Stomach (tissue), 9 donors: ENCODE data around the gene ANTKMT. TPM values are rescaled to one million over a fixed set of nuclear protein-coding genes. Genes with fewer than 3 reads are reported as not detected.

Experiments used
- DNase-seq, 2 donors: peaks; one replicate each; pipeline versions ENCODE4 v3.0.0 to v3.0.0-alpha.2; 2013 to 2019
- H3K27ac ChIP-seq, 5 donors: fragments of 200-600 bp in 4 of 5; sonication (generic) in 4 of 5; one replicate each; pipeline ENCODE4 v1.5.1; 2013 to 2019; ENCODE audit warnings: mild to moderate bottlenecking in 1 of 5, moderate library complexity in 1 of 5
- H3K27me3 ChIP-seq, 3 donors: fragments of 200-600 bp; sonication (generic); one replicate each; pipeline ENCODE4 v1.5.1; 2017 to 2019; ENCODE audit warnings: mixed run types in 1 of 3
- H3K36me3 ChIP-seq, 4 donors: fragments of 200-600 bp; sonication (generic); 1 replicate in 3 of 4; 2 replicates in 1 of 4; pipeline ENCODE4 v1.5.1; 2016 to 2019
- H3K4me1 ChIP-seq, 4 donors: fragments of 200-600 bp; sonication (generic); one replicate each; pipeline ENCODE4 v1.5.1; 2016 to 2019
- H3K4me3 ChIP-seq, 4 donors: fragments of 200-600 bp; sonication (generic) in 3 of 4; one replicate each; pipeline ENCODE4 v1.5.1; 2016 to 2019; ENCODE audit warnings: mild to moderate bottlenecking in 1 of 4
- H3K9me3 ChIP-seq, 4 donors: fragments of 200-600 bp; sonication (generic); one replicate each; pipeline ENCODE4 v1.5.1; 2016 to 2019
- EP300 ChIP-seq: sonication (generic); formaldehyde crosslinking; IDR thresholded peaks from one replicate; pipeline ENCODE4 v1.6.1; 2017; ENCODE audit warnings: antibody characterized with exemption
- POLR2A ChIP-seq, 4 donors: fragments of 450-650 bp; IDR thresholded peaks; one replicate each; pipeline ENCODE4 v1.6.1; 2016; ENCODE audit warnings: antibody characterized with exemption in 4 of 4, control low read depth in 2 of 4, mild to moderate bottlenecking in 1 of 4, moderate library complexity in 1 of 4
- POLR2AphosphoS5 ChIP-seq, 3 donors: sonication (generic); formaldehyde crosslinking; IDR thresholded peaks; one replicate each; pipeline ENCODE4 v1.6.1; 2016; ENCODE audit warnings: antibody characterized with exemption in 3 of 3
- WGBS, 5 donors: extraction: QIAGEN DNeasy Blood & Tissue Kit in 3 of 5; methylation state at CpG; one replicate each; pipeline versions ENCODE4 v1.1.5 to v1.1.7; 2013 to 2018; 5-methylcytosine and 5-hydroxymethylcytosine counted together
- intact Hi-C: fragments of 100-400 bp; cut with DNase I; formaldehyde crosslinking; loops from one replicate; pipeline ENCODE4 v1.15.1; 2023; ENCODE audit warnings: low total_unique reads
- polyA plus RNA-seq, 3 donors: library from polyadenylated mRNA; stranded (reverse); fragments of 200-250 nt; gene quantifications; one replicate each; pipeline ENCODE4 v1.2.3, GENCODE V29; 2013
- total RNA-seq, 5 donors: library from RNA; depleted of rRNA; stranded (reverse); fragments of >200 nt; gene quantifications; one replicate each; pipeline versions ENCODE4 v1.1.0 to v1.2.3, GENCODE V29; 2014 to 2016
- TF ChIP-seq, protein P1 (sequence below), 7 experiments: fragments of 450-650 bp in 4 of 7; fragments of 200-600 bp in 3 of 7; sonication (generic) in 3 of 7; IDR thresholded peaks; one replicate each; pipeline ENCODE4 v1.5.1; 2016 to 2019; ENCODE audit warnings: antibody characterized with exemption in 7 of 7, control low read depth in 2 of 7, mild to moderate bottlenecking in 1 of 7
- donor health status: healthy with polysubstance abuse.
- donor health status: Bipolar disorder and iron deficiency.
- donor health status: healthy.

Gene ANTKMT
- total and polyA plus RNA-seq, 8 donors: 9.7 to 602 (median 51.5) TPM

DNA sequence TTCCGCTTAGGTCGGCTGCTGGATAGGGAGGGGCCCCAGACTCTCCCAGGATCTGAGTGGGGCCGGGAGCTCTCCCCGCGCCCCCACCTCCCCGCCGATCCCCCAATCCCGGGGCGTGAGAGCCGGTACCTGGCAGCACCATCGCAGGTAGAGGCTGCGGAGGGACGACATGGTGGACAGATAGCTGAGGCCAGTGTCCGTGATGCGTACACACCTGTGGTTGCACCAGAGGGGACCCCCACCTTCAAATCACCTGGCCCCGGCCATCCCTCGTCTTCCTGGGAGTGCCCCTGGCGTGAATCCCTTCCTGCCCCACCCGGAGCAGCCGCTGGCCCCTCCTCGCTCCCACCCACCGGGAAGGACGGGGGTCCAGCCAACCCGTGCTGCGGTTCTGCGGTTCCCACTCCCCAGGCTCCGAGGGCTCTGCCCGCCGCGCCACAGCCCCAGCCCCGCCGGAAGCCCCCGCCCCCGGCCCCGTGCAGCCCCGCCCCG is 26.0 kb upstream of the ANTKMT start:
- WGBS, 5 donors: 0 to 3% (median 2%) methylated on average over 11 to 37 of the region's 37 CpGs
- Histone ChIP-seq H3K9me3 (no peaks in the 10 kb centered on the region), H3K4me3 (peak overlapping the region; percentile 22 to 52 (median 32)), H3K4me1 (peaks cover 32 to 41% (median 35%) of the 10 kb centered on the region in 4 donors), H3K27ac (no peak overlapping the region), H3K36me3 (no peaks in the 10 kb centered on the region), H3K27me3 (peaks cover 13 to 87% (median 55%) of the 10 kb centered on the region in 3 donors)
- intact Hi-C loops: no loop called here
- no peak for DNase-seq
- TF ChIP-seq EP300 (no peak), POLR2AphosphoS5 (IDR thresholded peaks at IDR 0.05) (no peak)
- TF ChIP-seq, protein P1, sequence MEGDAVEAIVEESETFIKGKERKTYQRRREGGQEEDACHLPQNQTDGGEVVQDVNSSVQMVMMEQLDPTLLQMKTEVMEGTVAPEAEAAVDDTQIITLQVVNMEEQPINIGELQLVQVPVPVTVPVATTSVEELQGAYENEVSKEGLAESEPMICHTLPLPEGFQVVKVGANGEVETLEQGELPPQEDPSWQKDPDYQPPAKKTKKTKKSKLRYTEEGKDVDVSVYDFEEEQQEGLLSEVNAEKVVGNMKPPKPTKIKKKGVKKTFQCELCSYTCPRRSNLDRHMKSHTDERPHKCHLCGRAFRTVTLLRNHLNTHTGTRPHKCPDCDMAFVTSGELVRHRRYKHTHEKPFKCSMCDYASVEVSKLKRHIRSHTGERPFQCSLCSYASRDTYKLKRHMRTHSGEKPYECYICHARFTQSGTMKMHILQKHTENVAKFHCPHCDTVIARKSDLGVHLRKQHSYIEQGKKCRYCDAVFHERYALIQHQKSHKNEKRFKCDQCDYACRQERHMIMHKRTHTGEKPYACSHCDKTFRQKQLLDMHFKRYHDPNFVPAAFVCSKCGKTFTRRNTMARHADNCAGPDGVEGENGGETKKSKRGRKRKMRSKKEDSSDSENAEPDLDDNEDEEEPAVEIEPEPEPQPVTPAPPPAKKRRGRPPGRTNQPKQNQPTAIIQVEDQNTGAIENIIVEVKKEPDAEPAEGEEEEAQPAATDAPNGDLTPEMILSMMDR (IDR thresholded peaks at IDR 0.05): no peak

DNA sequence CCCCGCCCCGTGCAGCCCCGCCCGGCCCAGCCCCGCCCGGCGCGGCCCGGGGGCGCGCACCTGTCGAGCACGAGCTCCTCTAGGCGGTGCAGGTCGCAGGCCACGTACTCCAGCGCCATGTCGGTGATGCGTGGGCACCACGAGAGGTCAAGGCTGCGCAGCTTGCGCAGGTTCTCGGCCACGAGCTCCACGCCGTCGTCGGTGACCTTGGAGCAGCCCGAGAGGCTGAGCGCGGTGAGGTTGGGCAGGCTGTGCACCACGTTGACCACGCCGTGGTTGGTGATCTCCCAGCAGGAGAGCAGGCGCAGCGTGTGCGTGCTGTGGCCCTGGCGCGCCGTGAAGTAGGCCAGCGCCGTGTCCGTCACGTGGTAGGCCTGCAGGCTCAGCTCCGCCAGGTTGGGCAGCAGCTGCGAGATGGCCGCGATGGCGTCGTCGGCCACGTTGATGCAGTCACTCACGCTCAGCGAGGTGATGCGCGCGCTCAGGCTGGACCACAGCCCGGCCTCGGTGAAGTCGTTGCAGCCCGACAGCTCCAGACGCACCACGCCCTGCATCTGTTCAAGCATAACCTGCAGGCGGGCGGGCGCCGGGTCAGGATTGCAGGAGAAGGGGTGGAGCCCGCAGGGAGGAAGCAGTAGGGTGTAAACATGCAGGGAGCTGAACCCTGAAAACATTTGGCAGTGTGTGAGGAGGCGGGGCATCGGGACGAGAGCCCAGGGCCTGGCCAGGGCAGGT is 25.4 kb upstream of the ANTKMT start:
- Histone ChIP-seq H3K36me3 (no peaks in the 10 kb centered on the region), H3K27me3 (peaks cover 19 to 93% (median 61%) of the 10 kb centered on the region in 3 donors), H3K9me3 (no peaks in the 10 kb centered on the region), H3K27ac (peak overlapping the region in 2 of 5 donors; percentile 43 to 71), H3K4me3 (peak overlapping the region; percentile 21 to 52 (median 30)), H3K4me1 (peaks cover 29 to 37% (median 36%) of the 10 kb centered on the region in 4 donors)
- intact Hi-C loops: no loop called here
- no peak for TF ChIP-seq POLR2AphosphoS5 (IDR thresholded peaks at IDR 0.05)
- TF ChIP-seq EP300: no peak
- TF ChIP-seq, protein P1 (IDR thresholded peaks at IDR 0.05): no peak
- no peak for TF ChIP-seq POLR2A (IDR thresholded peaks at IDR 0.05)
- DNase-seq: peak; percentile 76 to 82
- WGBS, 5 donors: 1 to 4% (median 2%) methylated on average over 3 to 69 of the region's 71 CpGs

DNA sequence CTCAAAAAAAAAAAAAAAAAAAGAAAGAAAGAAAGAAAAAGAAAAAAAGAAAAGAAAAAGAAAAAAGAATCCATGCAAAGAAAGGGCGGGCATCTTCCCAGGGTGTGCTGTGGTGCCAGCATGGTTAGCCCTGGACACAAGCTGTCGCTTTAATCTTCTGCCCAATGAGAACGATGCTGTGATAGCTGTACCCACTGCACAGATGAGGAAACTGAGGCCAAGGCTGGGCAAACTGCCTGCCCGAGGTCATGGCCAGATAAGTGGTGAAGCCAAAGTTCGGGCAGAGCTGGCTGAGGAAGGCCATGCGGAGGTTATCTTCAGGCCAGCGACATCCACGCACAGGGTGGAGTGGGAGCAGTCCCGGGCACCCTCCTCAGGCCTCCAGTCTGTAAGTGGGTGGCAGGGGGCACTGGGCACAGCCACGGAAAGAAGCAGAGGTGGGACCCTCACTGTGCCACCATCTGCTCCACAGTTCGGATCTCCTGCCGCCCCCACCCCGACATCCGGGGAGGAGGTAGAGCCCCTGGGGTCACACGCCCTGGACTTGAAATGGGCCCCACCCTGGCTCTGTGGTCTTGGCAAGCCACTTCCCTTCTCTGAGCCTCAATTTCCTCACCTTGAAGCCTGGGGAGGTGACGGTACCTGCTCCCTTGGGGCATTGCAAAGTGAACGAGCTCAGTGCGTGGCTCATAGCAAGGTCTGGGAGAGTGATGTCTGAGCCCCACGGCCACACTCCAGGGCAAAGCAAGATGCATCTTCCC is 21.9 kb upstream of the ANTKMT start:
- H3K27ac ChIP-seq: no peak overlapping the region
- no peak for DNase-seq
- H3K4me1 ChIP-seq: peaks cover 25 to 37% (median 32%) of the 10 kb centered on the region in 4 donors
- H3K36me3 ChIP-seq: no peaks in the 10 kb centered on the region
- WGBS, 5 donors: 63 to 72% (median 70%) methylated on average over 12 to 19 of the region's 19 CpGs
- H3K4me3 ChIP-seq: no peak overlapping the region
- H3K27me3 ChIP-seq: peaks cover 36 to 99% (median 82%) of the 10 kb centered on the region in 3 donors
- intact Hi-C loops: no loop called here
- no peaks in the 10 kb centered on the region for H3K9me3 ChIP-seq
- TF ChIP-seq POLR2AphosphoS5 (IDR thresholded peaks at IDR 0.05): no peak
- no peak for TF ChIP-seq EP300
- TF ChIP-seq, protein P1 (IDR thresholded peaks at IDR 0.05): no peak
- TF ChIP-seq POLR2A (IDR thresholded peaks at IDR 0.05): no peak

DNA sequence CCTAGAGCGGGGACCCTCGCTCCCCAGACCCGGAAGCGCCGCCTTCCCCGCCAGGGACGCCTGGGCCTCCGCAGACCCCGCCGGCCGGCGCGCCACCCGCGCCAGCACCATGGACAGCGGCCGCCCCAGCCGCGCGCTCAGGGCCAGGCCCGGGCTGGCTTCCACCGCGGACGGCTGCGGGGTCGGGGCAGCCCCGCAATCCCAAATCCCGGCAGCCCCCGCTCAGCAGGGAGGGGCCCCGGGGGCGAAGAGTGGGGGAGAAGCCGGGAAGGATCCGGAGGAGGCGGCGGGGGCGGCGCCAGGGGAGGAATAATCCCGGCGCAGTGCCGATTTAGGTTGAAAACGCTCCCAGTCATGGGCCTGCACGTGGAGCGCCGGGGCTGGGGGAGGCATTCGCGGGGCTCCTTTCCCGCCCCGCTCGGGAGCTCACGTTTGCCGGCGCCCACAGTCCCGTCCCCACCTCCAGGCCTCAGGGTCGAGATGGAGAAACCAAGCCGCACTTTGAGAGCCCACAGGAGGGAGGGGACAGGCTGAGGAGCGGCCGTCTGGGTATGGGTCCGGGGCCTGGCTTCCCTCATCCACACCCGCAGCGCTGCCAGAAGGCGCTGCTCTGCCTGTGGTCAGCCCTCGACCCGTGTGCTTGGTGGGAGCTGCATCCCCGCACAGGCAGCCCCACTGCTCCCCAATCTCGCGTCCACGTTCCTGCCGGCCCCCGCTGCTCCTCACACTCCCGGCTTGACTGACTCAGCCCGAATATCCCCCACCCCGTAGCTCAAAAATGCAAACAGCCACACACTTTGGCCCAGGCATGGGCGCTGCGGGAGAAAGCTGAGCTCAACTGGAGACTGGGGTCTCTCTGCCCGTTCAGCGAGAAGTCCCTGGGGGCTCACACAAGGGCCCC is 20.0 kb upstream of the ANTKMT start:
- Histone ChIP-seq H3K9me3 (no peaks in the 10 kb centered on the region), H3K27ac (no peak overlapping the region), H3K4me3 (no peak overlapping the region), H3K4me1 (peaks cover 8 to 30% (median 20%) of the 10 kb centered on the region in 4 donors), H3K36me3 (no peaks in the 10 kb centered on the region), H3K27me3 (peaks cover 40 to 99% (median 79%) of the 10 kb centered on the region in 3 donors)
- intact Hi-C loops: no loop called here
- DNase-seq: peak in 1 of 2 donors; percentile 81
- TF ChIP-seq EP300 (no peak), POLR2AphosphoS5 (IDR thresholded peaks at IDR 0.05) (no peak), POLR2A (IDR thresholded peaks at IDR 0.05) (no peak)
- TF ChIP-seq, protein P1 (IDR thresholded peaks at IDR 0.05): no peak
- 6 to 9% (median 6%) methylated on average over 35 to 76 of the region's 76 CpGs for WGBS, 5 donors
